C4-2B (cell line): Measurements from ENCODE around the gene AK8.

Source experiments
- ZFX ChIP-seq: fragments of 450-650 bp; IDR thresholded peaks from 2 replicates; pipeline ENCODE4 v1.6.1; 2017
- TF ChIP-seq, protein P1 (sequence below): fragments of 450-650 bp; conservative IDR thresholded peaks from 2 replicates; pipeline ENCODE4 v1.5.1; 2017; ENCODE audit warnings: mild to moderate bottlenecking

DNA sequence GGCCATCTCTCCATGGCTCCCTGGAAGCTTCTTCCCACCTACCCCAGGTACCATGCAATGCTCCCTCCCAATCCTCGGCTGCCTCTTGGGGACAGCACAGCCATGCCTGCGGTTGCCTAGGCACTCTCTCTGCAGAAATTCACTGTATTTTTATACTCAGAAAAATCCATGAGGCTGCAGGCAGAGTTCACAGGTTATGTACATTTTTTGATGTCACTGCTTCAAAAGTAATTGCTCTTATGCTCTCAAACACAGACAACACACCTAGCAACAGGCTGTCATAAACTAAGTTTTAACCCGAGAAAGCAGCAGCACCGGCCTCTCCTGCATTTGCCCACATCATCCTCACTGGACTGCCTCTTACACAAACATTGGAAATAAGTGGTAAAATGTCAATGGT is 102.4 kb downstream of the AK8 start:
- TF ChIP-seq, protein P1, sequence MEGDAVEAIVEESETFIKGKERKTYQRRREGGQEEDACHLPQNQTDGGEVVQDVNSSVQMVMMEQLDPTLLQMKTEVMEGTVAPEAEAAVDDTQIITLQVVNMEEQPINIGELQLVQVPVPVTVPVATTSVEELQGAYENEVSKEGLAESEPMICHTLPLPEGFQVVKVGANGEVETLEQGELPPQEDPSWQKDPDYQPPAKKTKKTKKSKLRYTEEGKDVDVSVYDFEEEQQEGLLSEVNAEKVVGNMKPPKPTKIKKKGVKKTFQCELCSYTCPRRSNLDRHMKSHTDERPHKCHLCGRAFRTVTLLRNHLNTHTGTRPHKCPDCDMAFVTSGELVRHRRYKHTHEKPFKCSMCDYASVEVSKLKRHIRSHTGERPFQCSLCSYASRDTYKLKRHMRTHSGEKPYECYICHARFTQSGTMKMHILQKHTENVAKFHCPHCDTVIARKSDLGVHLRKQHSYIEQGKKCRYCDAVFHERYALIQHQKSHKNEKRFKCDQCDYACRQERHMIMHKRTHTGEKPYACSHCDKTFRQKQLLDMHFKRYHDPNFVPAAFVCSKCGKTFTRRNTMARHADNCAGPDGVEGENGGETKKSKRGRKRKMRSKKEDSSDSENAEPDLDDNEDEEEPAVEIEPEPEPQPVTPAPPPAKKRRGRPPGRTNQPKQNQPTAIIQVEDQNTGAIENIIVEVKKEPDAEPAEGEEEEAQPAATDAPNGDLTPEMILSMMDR: no peak
- no peak for TF ChIP-seq ZFX
